GM18858 (cell line): Measurements from ENCODE around the gene CRTC3.

Source experiments
- ATAC-seq: cut with Tn5 transposase; IDR thresholded peaks from one replicate; pipeline ENCODE4 v1.9.1; 2021; ENCODE audit not compliant: unreplicated experiment

Gene CRTC3

GRCh38 chr15:90691369-90691768 is 161.6 kb downstream of the CRTC3 start:
- ATAC-seq: no peak

GRCh38 chr15:90691982-90692773 is 162.5 kb downstream of the CRTC3 start:
- ATAC-seq: no peak
